ENCODE data around the gene KCTD21. TPM values are rescaled to one million over a fixed set of nuclear protein-coding genes. Genes with fewer than 3 reads are reported as not detected.
"Not testable (repeated sequence)": the region's sequence is repeated elsewhere in the genome, so short reads cannot be mapped to it uniquely, and the experiment has no call there.

KCTD21 gene
- total RNA-seq, 1 experiment from 2014 or later: 3.0 TPM

- no peak for TF ChIP-seq ZBTB33 (IDR thresholded peaks at IDR 0.05; ENCODE audit: extremely low read depth, insufficient replicate concordance, low read length)
Measured at GRCh38 chr11:78177216-78177615, 11.2 kb downstream of the KCTD21 start (continued).

GRCh38 chr11:78176605-78177141 lies 11.8 kb downstream of the KCTD21 start:
- ATAC-seq: no peak
- intact Hi-C loops (cut with micrococcal nuclease): no loop called here
- H3K36me3 ChIP-seq (ENCODE audit: control insufficient read depth in 1 of 2, insufficient read depth in 2 of 2, low read length in 2 of 2): no peaks in the 10 kb centered on the region; a peak in 1 of 4 replicates
- TF ChIP-seq JUND (IDR thresholded peaks at IDR 0.05) (no peak), YY1 (IDR thresholded peaks at IDR 0.05; ENCODE audit: extremely low read depth, insufficient replicate concordance, low read depth, low read length) (no peak), EZH2phosphoT487 (IDR thresholded peaks at IDR 0.05; ENCODE audit: borderline replicate concordance) (no peak), SRF (IDR thresholded peaks at IDR 0.05; ENCODE audit: low read depth) (no peak), ATF3 (IDR thresholded peaks at IDR 0.05) (no peak), ZNF274 (IDR thresholded peaks at IDR 0.05; ENCODE audit: low read depth, low read length) (no peak), RAD21 (IDR thresholded peaks at IDR 0.05; ENCODE audit: low read depth) (no peak), FOSL1 (IDR thresholded peaks at IDR 0.05; ENCODE audit: low read depth) (no peak), REST (IDR thresholded peaks at IDR 0.05; ENCODE audit: low read depth) (no peak)
- no peak overlapping the region for H3K9ac ChIP-seq (ENCODE audit: low read length)
- no peak overlapping the region for H3K4me3 ChIP-seq (replicated peaks in 1 of 2; ENCODE audit: low read depth in 1 of 2, low read length in 2 of 2)
- peaks cover 0 to 8% of the 10 kb centered on the region in 2 experiments; a peak in 1 of 4 replicates for H3K4me1 ChIP-seq (ENCODE audit: control insufficient read depth in 1 of 2, insufficient read depth in 2 of 2, low read length in 2 of 2)
- ChIA-PET POLR2A (no interaction called here), RAD21 (ENCODE audit: low non-redundant PET in 1 of 2, low total read pairs in 2 of 2, uncharacterized antibody in 2 of 2, unreplicated experiment in 2 of 2) (no interaction called here), CTCF (no interaction called here)
- no peak overlapping the region for H3K27ac ChIP-seq (ENCODE audit: low read depth, low read length)
- DNase-seq (ENCODE audit: low read depth, low spot score): no peak
- no peak overlapping the region for H3K4me2 ChIP-seq (ENCODE audit: low read length)
- no peaks in the 10 kb centered on the region for H3K27me3 ChIP-seq (ENCODE audit: insufficient read depth, low read length)
- no peaks in the 10 kb centered on the region for H3K79me2 ChIP-seq (ENCODE audit: insufficient read depth, low read length)
- H2AFZ ChIP-seq (ENCODE audit: low read depth, low read length, poor library complexity, severe bottlenecking): no peak overlapping the region
- BruUV-seq (replicated peaks): no TSS peak
- H3K9me3 ChIP-seq (ENCODE audit: control insufficient read depth in 1 of 2, insufficient read depth in 1 of 2, low read depth in 1 of 2, low read length in 2 of 2): no peaks in the 10 kb centered on the region
- H3K9me2 ChIP-seq (ENCODE audit: insufficient read depth): no peaks in the 10 kb centered on the region
- no peaks in the 10 kb centered on the region for H4K20me1 ChIP-seq (ENCODE audit: insufficient read depth)

GRCh38 chr11:78175862-78176261 lies 12.6 kb downstream of the KCTD21 start:
- H3K27me3 ChIP-seq (ENCODE audit: insufficient read depth, low read length); H3K4me2 ChIP-seq (ENCODE audit: low read length); H3K79me2 ChIP-seq (ENCODE audit: insufficient read depth, low read length); BruUV-seq (replicated peaks); H3K36me3 ChIP-seq (ENCODE audit: control insufficient read depth in 1 of 2, insufficient read depth in 2 of 2, low read length in 2 of 2); H3K4me3 ChIP-seq (replicated peaks in 1 of 2; ENCODE audit: low read depth in 1 of 2, low read length in 2 of 2); H3K27ac ChIP-seq (ENCODE audit: low read depth, low read length); H4K20me1 ChIP-seq (ENCODE audit: insufficient read depth); ATAC-seq; DNase-seq (ENCODE audit: low read depth, low spot score); H3K9me3 ChIP-seq (ENCODE audit: control insufficient read depth in 1 of 2, insufficient read depth in 1 of 2, low read depth in 1 of 2, low read length in 2 of 2); intact Hi-C loops (cut with micrococcal nuclease); CTCF ChIA-PET; POLR2A ChIA-PET; H2AFZ ChIP-seq (ENCODE audit: low read depth, low read length, poor library complexity, severe bottlenecking); RAD21 ChIA-PET (ENCODE audit: low non-redundant PET in 1 of 2, low total read pairs in 2 of 2, uncharacterized antibody in 2 of 2, unreplicated experiment in 2 of 2); H3K9me2 ChIP-seq (ENCODE audit: insufficient read depth); H3K9ac ChIP-seq (ENCODE audit: low read length); H3K4me1 ChIP-seq (ENCODE audit: control insufficient read depth in 1 of 2, insufficient read depth in 2 of 2, low read length in 2 of 2): not testable (repeated sequence)

Data from HCT116 (cell line).